IMR-90 (cell line): Measurements from ENCODE around the gene PRSS21. TPM values are rescaled to one million over a fixed set of nuclear protein-coding genes. Genes with fewer than 3 reads are reported as not detected.

ENCODE experiments used
- ATAC-seq: fragments of 200-7000 bp; cut with Tn5 transposase; 2 replicates; pipeline ENCODE4 v1.9.1; 2020; ENCODE audit warnings: low read depth, mild to moderate bottlenecking, moderate library complexity
- BruUV-seq: library from RNA; stranded (reverse); fragments of 400-500 nt; replicated peaks from 2 replicates; lab custom pipeline; 2021; lab: Mats Ljungman, UMichigan
- CTCF ChIA-PET: fragments of 300-600 bp; formaldehyde crosslinking; extraction: SDS; loops from one replicate; lab custom pipeline; 2021; ENCODE audit warnings: antibody characterized with exemption; lab: Yijun Ruan, JAX
- POLR2A ChIA-PET: fragments of 300-600 bp; sonication (Branson Sonifier 250); formaldehyde crosslinking; loops from one replicate; lab custom pipeline; 2022; ENCODE audit warnings: antibody characterized with exemption; ENCODE audit not compliant: unreplicated experiment; lab: Charles Lee
- DNase-seq: peaks from one replicate; pipeline ENCODE4 v3.0.0; 2013
- H2AFZ ChIP-seq: replicated peaks from 2 replicates; pipeline ENCODE3; 2013; ENCODE audit warnings: low read length, mild to moderate bottlenecking; ENCODE audit not compliant: poor library complexity
- H2AK5ac ChIP-seq: 2 replicates; pipeline ENCODE4 v1.6.1; 2013; ENCODE audit warnings: low read depth, low read length, inconsistent platforms
- H2AK9ac ChIP-seq: replicated peaks from 2 replicates; pipeline ENCODE3; 2013; ENCODE audit warnings: mild to moderate bottlenecking, low read depth, low read length, moderate library complexity; ENCODE audit not compliant: poor library complexity
- H2BK120ac ChIP-seq: 2 replicates; pipeline ENCODE4 v1.6.1; 2013; ENCODE audit warnings: low read depth, low read length, inconsistent platforms
- H2BK15ac ChIP-seq: 3 replicates; pipeline ENCODE4 v1.6.1; 2013; ENCODE audit warnings: low read depth, low read length, inconsistent platforms
- H2BK20ac ChIP-seq: 2 replicates; pipeline ENCODE4 v1.6.1; 2013; ENCODE audit warnings: low read depth, mild to moderate bottlenecking, inconsistent platforms, low read length, moderate library complexity
- H2BK5ac ChIP-seq: 2 replicates; pipeline ENCODE4 v1.6.1; 2013; ENCODE audit warnings: mild to moderate bottlenecking, low read depth, low read length, inconsistent platforms; ENCODE audit not compliant: poor library complexity, severe bottlenecking
- H3K14ac ChIP-seq: replicated peaks from 2 replicates; pipeline ENCODE4 v1.6.1; 2013; ENCODE audit warnings: low read depth, low read length, inconsistent platforms
- H3K18ac ChIP-seq: 2 replicates; pipeline ENCODE4 v1.6.1; 2013; ENCODE audit warnings: low read depth, low read length, control low read depth
- H3K23ac ChIP-seq: 2 replicates; pipeline ENCODE4 v1.6.1; 2013; ENCODE audit warnings: low read depth, low read length, inconsistent platforms
- H3K27ac ChIP-seq: 2 replicates; pipeline ENCODE4 v1.5.1; 2013; ENCODE audit warnings: mild to moderate bottlenecking, control low read depth, low read length; ENCODE audit not compliant: insufficient read depth
- H3K27me3 ChIP-seq: 2 replicates; pipeline ENCODE4 v1.6.1; 2013; ENCODE audit warnings: low read length; ENCODE audit not compliant: control insufficient read depth, insufficient read depth
- H3K36me3 ChIP-seq: 2 replicates; pipeline ENCODE4 v1.6.1; 2013; ENCODE audit warnings: low read length, mixed read lengths; ENCODE audit not compliant: control insufficient read depth, insufficient read depth
- H3K4ac ChIP-seq: 2 replicates; pipeline ENCODE4 v1.6.1; 2013; ENCODE audit warnings: low read depth, low read length, inconsistent platforms
- H3K4me1 ChIP-seq: 2 replicates; pipeline ENCODE4 v1.6.1; 2013; ENCODE audit warnings: low read length, mixed read lengths; ENCODE audit not compliant: control insufficient read depth, insufficient read depth
- H3K4me2 ChIP-seq: 2 replicates; pipeline ENCODE4 v1.6.1; 2013; ENCODE audit warnings: low read depth, mild to moderate bottlenecking, control low read depth, low read length, moderate library complexity
- H3K4me3 ChIP-seq: 2 replicates; pipeline ENCODE4 v1.5.1; 2013; ENCODE audit warnings: low read depth, mild to moderate bottlenecking, control low read depth, low read length, moderate library complexity; ENCODE audit not compliant: insufficient read depth
- H3K56ac ChIP-seq: 2 replicates; pipeline ENCODE4 v1.6.1; 2013; ENCODE audit warnings: low read length, inconsistent platforms; ENCODE audit not compliant: insufficient read depth; ENCODE audit errors: extremely low read depth
- H3K79me1 ChIP-seq, 2 experiments: 2 replicates each; pipeline ENCODE4 v1.6.1; 2013; ENCODE audit warnings: low read length in 2 of 2, inconsistent platforms in 1 of 2, low read depth in 1 of 2
- H3K9ac ChIP-seq: 2 replicates; pipeline ENCODE4 v1.6.1; 2013; ENCODE audit warnings: low read depth, low read length, control low read depth
- H3K9me1 ChIP-seq: 2 replicates; pipeline ENCODE4 v1.6.1; 2013; ENCODE audit warnings: low read length, inconsistent platforms; ENCODE audit not compliant: insufficient read depth
- H3K9me3 ChIP-seq: 2 replicates; pipeline ENCODE4 v1.6.1; 2013; ENCODE audit warnings: low read length; ENCODE audit not compliant: control insufficient read depth, insufficient read depth
- H4K20me1 ChIP-seq: 2 replicates; pipeline ENCODE4 v1.6.1; 2013; ENCODE audit warnings: low read length, inconsistent platforms; ENCODE audit not compliant: insufficient read depth
- H4K5ac ChIP-seq: 2 replicates; pipeline ENCODE4 v1.6.1; 2013; ENCODE audit warnings: mild to moderate bottlenecking, low read depth, low read length, control low read depth
- H4K8ac ChIP-seq, 2 experiments: 2 replicates each; pipeline ENCODE4 v1.6.1; 2013; ENCODE audit warnings: low read depth in 2 of 2, low read length in 2 of 2, control low read depth in 1 of 2, inconsistent platforms in 1 of 2
- H4K91ac ChIP-seq: 2 replicates; pipeline ENCODE4 v1.6.1; 2013; ENCODE audit warnings: low read depth, low read length, inconsistent platforms; ENCODE audit not compliant: insufficient read depth
- RFX5 ChIP-seq: IDR thresholded peaks from 2 replicates; pipeline ENCODE4 v1.8.0; 2012; ENCODE audit warnings: low read depth, mild to moderate bottlenecking, low read length, moderate library complexity
- WGBS, 2 experiments: methylation state at CpG; one replicate each; pipeline versions ENCODE4 v1.1.5 to v1.1.7; 2013; ENCODE audit warnings: missing lambda C conversion rate in 2 of 2; ENCODE audit not compliant: insufficient read length in 1 of 2; ENCODE audit errors: extremely low coverage in 2 of 2; 5-methylcytosine and 5-hydroxymethylcytosine counted together
- dilution Hi-C: fragments of 300-500 bp; cut with HindIII; formaldehyde crosslinking; loops from one replicate; pipeline ENCODE4 v1.14.3; 2018; ENCODE audit warnings: low sequenced_read_pairs; ENCODE audit not compliant: unreplicated experiment
- in situ Hi-C: fragments of 300-500 bp; cut with MboI; formaldehyde crosslinking; loops from 3 replicates; pipeline ENCODE4 v1.14.3; 2019; ENCODE audit warnings: low sequenced_read_pairs, inconsistent platforms, mixed read lengths
- intact Hi-C: fragments of 100-400 bp; cut with micrococcal nuclease; formaldehyde crosslinking; loops from 2 replicates; pipeline ENCODE4 v1.10.0; 2022
- polyA plus RNA-seq, 3 experiments: library from polyadenylated mRNA; depleted of rRNA; stranded (reverse); fragments of >200 nt; gene quantifications; 2 replicates each; pipeline ENCODE4 v1.2.3, GENCODE V29; 2012; ENCODE audit warnings: low replicate concordance in 1 of 3
- total RNA-seq: library from RNA; depleted of rRNA; stranded (reverse); fragments of >200 nt; gene quantifications from 2 replicates; pipeline ENCODE4 v1.2.3, GENCODE V29; 2012

The PRSS21 gene
- total and polyA plus RNA-seq, 2 of the 4 experiments (the other 2 are of a cell fraction): 0.21 TPM; not detected in 1

GRCh38 chr16:2783581-2784357, 33.3 kb upstream of the PRSS21 start:
- Histone ChIP-seq H3K14ac (no peak overlapping the region), H3K9me3 (no peaks in the 10 kb centered on the region), H2AK9ac (no peak overlapping the region), H3K27ac (no peak overlapping the region), H3K23ac (no peak overlapping the region), H2AK5ac (no peak overlapping the region), H2BK5ac (no peak overlapping the region), H3K4me1 (no peaks in the 10 kb centered on the region), H4K8ac (no peak overlapping the region), H3K56ac (no peak overlapping the region), H3K36me3 (no peaks in the 10 kb centered on the region), H3K4ac (no peak overlapping the region), H3K9ac (no peak overlapping the region), H3K18ac (no peak overlapping the region), H2AFZ (no peak overlapping the region), H2BK120ac (no peak overlapping the region), H2BK15ac (no peak overlapping the region), H2BK20ac (no peak overlapping the region), H4K5ac (no peak overlapping the region), H3K27me3 (peaks cover 48% of the 10 kb centered on the region), H4K91ac (no peak overlapping the region), H3K79me1 (peaks cover 2 to 7% of the 10 kb centered on the region in 2 experiments; a peak in 3 of 4 replicates), H4K20me1 (no peaks in the 10 kb centered on the region), H3K4me2 (no peak overlapping the region), H3K4me3 (no peak overlapping the region), H3K9me1 (peaks cover 2% of the 10 kb centered on the region)
- WGBS, 2 experiments: 68% methylated on average over 8 of the region's 15 CpGs; no CpG with 5 or more reads in 1 of the 2 experiments
- no peak for DNase-seq
- ChIA-PET POLR2A (no interaction called here), CTCF (no interaction called here)
- no peak for ATAC-seq
- dilution Hi-C loops (no loop called here), in situ Hi-C loops (no loop called here), intact Hi-C loops (no loop called here)
- BruUV-seq: no TSS peak
- no peak for TF ChIP-seq RFX5
